B cell (primary cell): ENCODE results near the gene TENM4. TPM values are rescaled to one million over a fixed set of nuclear protein-coding genes. Genes with fewer than 3 reads are reported as not detected.

Source experiments
- ATAC-seq: fragments of 200-7000 bp; cut with Tn5 transposase; one replicate; pipeline ENCODE4 v1.10.0; 2021; ENCODE audit warnings: low read depth, mild to moderate bottlenecking, moderate number of reproducible peaks, moderate library complexity
- CTCF ChIA-PET: fragments of 350-600 bp; sonication (Branson Sonifier 250); formaldehyde crosslinking; loops from one replicate; lab custom pipeline; 2021; ENCODE audit warnings: antibody characterized with exemption, inconsistent platforms; lab: Charles Lee
- POLR2A ChIA-PET: fragments of 350-600 bp; sonication (Branson Sonifier 250); formaldehyde crosslinking; loops from one replicate; lab custom pipeline; 2021; ENCODE audit warnings: antibody characterized with exemption; lab: Charles Lee
- DNase-seq: peaks from one replicate; pipeline ENCODE4 v3.0.0; 2013
- H2AFZ ChIP-seq: 2 replicates; pipeline ENCODE4 v1.6.1; 2012; ENCODE audit warnings: mild to moderate bottlenecking, low read depth, low read length; ENCODE audit not compliant: insufficient read depth, poor library complexity, severe bottlenecking
- H3K27ac ChIP-seq, 2 donors: 1 replicate in 1 of 2; 2 replicates in 1 of 2; pipeline ENCODE4 v1.5.1; 2012 to 2013; ENCODE audit warnings: low read length in 2 of 2, mild to moderate bottlenecking in 2 of 2, moderate library complexity in 1 of 2
- H3K27me3 ChIP-seq, 4 experiments: fragments of 200-600 bp in 1 of 4; sonication (generic) in 1 of 4; replicated peaks in 1 of 4; 1 replicate in 2 of 4; 2 replicates in 2 of 4; pipeline versions ENCODE4 v1.6.1 to v1.7.0; 2013 to 2016; ENCODE audit warnings: low read length in 3 of 4, mild to moderate bottlenecking in 2 of 4, mixed read lengths in 1 of 4, moderate library complexity in 1 of 4; ENCODE audit not compliant: insufficient read depth in 4 of 4, control insufficient read depth in 3 of 4; ENCODE audit errors: control extremely low read depth in 1 of 4
- H3K36me3 ChIP-seq, 2 experiments: replicated peaks in 1 of 2; 1 replicate in 1 of 2; 2 replicates in 1 of 2; pipeline versions ENCODE4 v1.6.1 to v1.7.1; 2013; ENCODE audit warnings: low read length in 1 of 2; ENCODE audit not compliant: insufficient read depth in 2 of 2, control insufficient read depth in 1 of 2; ENCODE audit errors: control extremely low read depth in 1 of 2, extremely low read depth in 1 of 2
- H3K4me1 ChIP-seq, 2 donors: fragments of 200-600 bp in 1 of 2; sonication (generic) in 1 of 2; 1 replicate in 1 of 2; 2 replicates in 1 of 2; pipeline versions ENCODE4 v1.5.1 to v1.6.1; 2013 to 2017; ENCODE audit warnings: low read length in 2 of 2; ENCODE audit not compliant: control insufficient read depth in 2 of 2, insufficient read depth in 2 of 2
- H3K4me2 ChIP-seq: replicated peaks from 2 replicates; pipeline ENCODE3; 2012; ENCODE audit warnings: mild to moderate bottlenecking, low read depth, low read length; ENCODE audit not compliant: poor library complexity, severe bottlenecking
- H3K4me3 ChIP-seq, 5 experiments: fragments of 200-600 bp in 1 of 5; sonication (generic) in 1 of 5; 1 replicate in 3 of 5; 2 replicates in 2 of 5; pipeline versions ENCODE4 v1.5.1 to v1.7.0; 2011 to 2016; ENCODE audit warnings: low read length in 4 of 5, mild to moderate bottlenecking in 4 of 5, low read depth in 2 of 5, control low read depth in 1 of 5, moderate library complexity in 1 of 5; ENCODE audit not compliant: insufficient read depth in 1 of 5; ENCODE audit errors: control extremely low read depth in 1 of 5, extremely low read depth in 1 of 5
- H3K79me2 ChIP-seq: fragments of 200-600 bp; sonication (generic); one replicate; pipeline ENCODE4 v1.6.0; 2016; ENCODE audit warnings: low read length; ENCODE audit not compliant: control insufficient read depth, insufficient read depth
- H3K9ac ChIP-seq: fragments of 200-600 bp; sonication (generic); 2 replicates; pipeline ENCODE4 v1.6.1; 2017; ENCODE audit warnings: mild to moderate bottlenecking, low read length, moderate library complexity
- H3K9me3 ChIP-seq, 3 donors: one replicate each; pipeline versions ENCODE4 v1.6.1 to v1.7.1; 2013; ENCODE audit warnings: low read length in 2 of 3; ENCODE audit not compliant: control insufficient read depth in 2 of 3, insufficient read depth in 1 of 3; ENCODE audit errors: control extremely low read depth in 1 of 3
- H4K20me1 ChIP-seq: 2 replicates; pipeline ENCODE4 v1.6.0; 2012; ENCODE audit warnings: mild to moderate bottlenecking, low read length; ENCODE audit not compliant: insufficient read depth, control insufficient read depth, poor library complexity, severe bottlenecking
- H3K27ac Mint-ChIP-seq: one replicate; pipeline ENCODE4 v1.8.0; 2021; ENCODE audit warnings: mixed read lengths
- H3K27me3 Mint-ChIP-seq: one replicate; pipeline ENCODE4 v1.8.0; 2021; ENCODE audit warnings: mixed read lengths
- H3K4me1 Mint-ChIP-seq: one replicate; pipeline ENCODE4 v1.8.0; 2021; ENCODE audit warnings: mixed read lengths
- H3K4me3 Mint-ChIP-seq: one replicate; pipeline ENCODE4 v1.8.0; 2021; ENCODE audit warnings: mixed read lengths
- H3K9me3 Mint-ChIP-seq: one replicate; pipeline ENCODE4 v1.8.0; 2022; ENCODE audit warnings: mixed read lengths; ENCODE audit not compliant: insufficient read depth
- CTCF ChIP-seq: fragments of 200-600 bp; IDR thresholded peaks from one replicate; pipeline ENCODE4 v1.8.0; 2022; ENCODE audit warnings: antibody characterized with exemption, mild to moderate bottlenecking
- EZH2 ChIP-seq: IDR thresholded peaks from 2 replicates; pipeline ENCODE4 v1.6.1; 2012; ENCODE audit warnings: borderline replicate concordance, low read depth, mild to moderate bottlenecking, moderate library complexity, low read length; ENCODE audit not compliant: insufficient read depth, poor library complexity, severe bottlenecking
- WGBS: methylation state at CpG from one replicate; pipeline ENCODE4 v1.1.5; 2013; ENCODE audit warnings: missing lambda C conversion rate; ENCODE audit not compliant: insufficient coverage; 5-methylcytosine and 5-hydroxymethylcytosine counted together
- intact Hi-C: fragments of 100-400 bp; cut with micrococcal nuclease; formaldehyde crosslinking; loops from one replicate; pipeline ENCODE4 v1.10.0; 2022
- polyA plus RNA-seq: library from polyadenylated mRNA; depleted of rRNA; stranded (reverse); fragments of >200 nt; gene quantifications from 2 replicates; pipeline ENCODE4 v1.2.3, GENCODE V29; 2012
- total RNA-seq, 2 donors: library from RNA; stranded (reverse); fragments of 120-200 nt in 1 of 2; gene quantifications; 1 replicate in 1 of 2; 2 replicates in 1 of 2; pipeline versions ENCODE4 v1.2.3 to v1.2.4, GENCODE V29; 2013 to 2022

The TENM4 gene
- total and polyA plus RNA-seq, 2 donors (not counting 1 experiment from before 2014, with no cell fraction given), result 0.09 to 5.7 TPM

DNA sequence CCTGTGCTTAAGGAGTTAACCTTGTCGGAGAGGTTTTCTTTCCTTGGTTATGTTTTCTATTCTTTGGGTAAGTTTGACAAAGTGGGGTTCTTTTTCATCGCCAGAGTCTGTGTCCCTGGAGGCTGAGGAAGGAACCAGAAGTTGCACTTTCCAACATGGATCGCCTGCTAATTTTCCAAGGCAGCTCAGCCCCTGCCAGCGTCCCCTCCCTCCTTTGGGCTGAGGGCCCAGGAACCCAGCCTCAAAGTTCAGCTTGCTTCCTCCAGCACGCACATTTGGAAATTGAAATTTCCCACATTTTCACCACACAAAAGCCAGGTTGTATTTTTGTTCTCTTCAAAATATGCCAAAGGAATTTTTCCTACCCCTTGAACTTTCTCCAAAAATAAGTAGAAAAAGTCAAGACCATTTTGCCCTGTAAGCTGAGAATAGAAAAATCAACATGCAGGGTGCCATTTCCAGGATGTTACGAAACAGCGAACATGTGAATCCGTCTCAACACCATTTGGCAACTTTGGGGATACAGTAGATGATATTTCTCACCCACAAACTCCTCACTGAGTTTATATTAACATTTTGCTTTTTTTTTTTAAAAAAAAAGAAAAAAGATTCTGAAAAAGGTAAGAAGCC, 343.5 kb downstream of the TENM4 start:
- Mint-ChIP-seq H3K4me1 (no peaks in the 10 kb centered on the region), H3K27ac (no peak overlapping the region), H3K9me3 (peaks cover 2% of the 10 kb centered on the region), H3K27me3 (peaks cover 10% of the 10 kb centered on the region), H3K4me3 (no peak overlapping the region)
- Histone ChIP-seq H3K9me3 (peaks cover 0 to 6% (median 0%) of the 10 kb centered on the region in 3 donors), H3K9ac (no peak overlapping the region), H3K27me3 (peaks cover 0 to 6% (median 2%) of the 10 kb centered on the region in 4 experiments), H3K4me1 (no peaks in the 10 kb centered on the region), H3K79me2 (no peaks in the 10 kb centered on the region), H2AFZ (no peak overlapping the region), H3K36me3 (no peaks in the 10 kb centered on the region), H3K4me3 (no peak overlapping the region), H4K20me1 (no peaks in the 10 kb centered on the region), H3K27ac (no peak overlapping the region), H3K4me2 (no peak overlapping the region)
- POLR2A ChIA-PET, result no interaction called here
- intact Hi-C loops, result no loop called here
- CTCF ChIA-PET, result interaction anchor here (0.7 kb wide), 2 partner anchors 23 to 41 kb away, joined by 3 read pairs; no protein-coding TSS in a partner anchor
- no peak for TF ChIP-seq CTCF
- no peak for TF ChIP-seq EZH2
- WGBS, result 80% methylated on average over 4 of the region's 8 CpGs
- DNase-seq (no peak), ATAC-seq (no peak)

DNA sequence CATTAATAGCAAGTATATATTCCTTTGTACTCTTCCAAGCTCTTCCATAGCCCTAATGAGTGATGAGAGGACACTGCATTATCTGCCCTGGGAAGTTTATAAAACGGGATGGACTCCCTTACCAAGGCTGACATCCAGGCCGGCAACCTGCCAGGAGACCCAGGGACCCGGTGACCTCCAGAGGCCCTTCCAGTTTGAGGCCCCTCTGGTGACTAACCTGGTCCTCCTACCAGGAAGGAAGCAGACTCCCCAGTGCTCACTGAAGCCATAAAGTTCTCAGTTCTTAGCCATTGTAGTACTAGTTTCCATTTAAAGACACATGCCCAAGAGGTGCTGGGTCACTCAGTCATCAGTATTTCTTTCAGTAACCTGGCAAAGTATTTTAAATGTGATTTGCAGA, 345.4 kb downstream of the TENM4 start:
- no peak overlapping the region for H2AFZ ChIP-seq
- no peaks in the 10 kb centered on the region for H3K79me2 ChIP-seq
- Mint-ChIP-seq H3K4me3 (no peak overlapping the region), H3K9me3 (peaks cover 2% of the 10 kb centered on the region), H3K27me3 (peaks cover 10% of the 10 kb centered on the region), H3K4me1 (no peaks in the 10 kb centered on the region), H3K27ac (no peak overlapping the region)
- no peak overlapping the region for H3K9ac ChIP-seq
- ChIA-PET POLR2A (no interaction called here), CTCF (no interaction called here)
- no peak overlapping the region for H3K27ac ChIP-seq
- intact Hi-C loops, result no loop called here
- peaks cover 0 to 6% (median 2%) of the 10 kb centered on the region in 4 experiments for H3K27me3 ChIP-seq
- no peak for ATAC-seq
- no peak overlapping the region for H3K4me2 ChIP-seq
- H4K20me1 ChIP-seq, result no peaks in the 10 kb centered on the region
- DNase-seq, result no peak
- TF ChIP-seq CTCF, result no peak
- no peak for TF ChIP-seq EZH2
- H3K9me3 ChIP-seq, result peaks cover 0 to 6% (median 0%) of the 10 kb centered on the region in 3 donors
- 64% methylated on average over 3 of the region's 3 CpGs for WGBS
- H3K36me3 ChIP-seq, result no peaks in the 10 kb centered on the region
- H3K4me3 ChIP-seq, result no peak overlapping the region
- no peaks in the 10 kb centered on the region for H3K4me1 ChIP-seq
